HG02973 (cell line): ENCODE data around the gene DGKG.
A peak's percentile ranks its signal among the peaks of the same experiment; 100 is the strongest.

Experiments used
- ATAC-seq: cut with Tn5 transposase; IDR thresholded peaks from one replicate; pipeline ENCODE4 v1.9.1; 2021; ENCODE audit warnings: moderate library complexity; ENCODE audit not compliant: unreplicated experiment

DGKG gene

DNA sequence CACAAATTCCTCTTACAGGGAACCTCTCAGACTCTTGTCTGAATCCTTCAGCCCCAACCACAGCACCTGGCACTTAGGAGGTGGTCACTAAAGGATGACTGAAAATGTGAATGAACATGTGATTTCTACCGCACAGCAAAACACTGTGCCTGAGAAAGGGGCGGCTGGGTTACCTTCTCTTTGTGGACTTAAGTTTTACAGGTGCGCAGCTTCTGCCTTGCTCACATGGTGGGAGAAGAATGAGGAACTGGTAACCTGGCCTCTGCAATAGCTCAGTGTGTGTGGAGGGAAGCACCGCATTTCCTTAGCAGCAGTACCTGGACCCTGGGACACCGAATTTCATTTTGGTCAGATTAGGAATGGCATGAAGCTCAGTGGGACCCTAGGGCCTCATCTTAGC lies 243.3 kb downstream of the DGKG start:
- ATAC-seq: no peak

DNA sequence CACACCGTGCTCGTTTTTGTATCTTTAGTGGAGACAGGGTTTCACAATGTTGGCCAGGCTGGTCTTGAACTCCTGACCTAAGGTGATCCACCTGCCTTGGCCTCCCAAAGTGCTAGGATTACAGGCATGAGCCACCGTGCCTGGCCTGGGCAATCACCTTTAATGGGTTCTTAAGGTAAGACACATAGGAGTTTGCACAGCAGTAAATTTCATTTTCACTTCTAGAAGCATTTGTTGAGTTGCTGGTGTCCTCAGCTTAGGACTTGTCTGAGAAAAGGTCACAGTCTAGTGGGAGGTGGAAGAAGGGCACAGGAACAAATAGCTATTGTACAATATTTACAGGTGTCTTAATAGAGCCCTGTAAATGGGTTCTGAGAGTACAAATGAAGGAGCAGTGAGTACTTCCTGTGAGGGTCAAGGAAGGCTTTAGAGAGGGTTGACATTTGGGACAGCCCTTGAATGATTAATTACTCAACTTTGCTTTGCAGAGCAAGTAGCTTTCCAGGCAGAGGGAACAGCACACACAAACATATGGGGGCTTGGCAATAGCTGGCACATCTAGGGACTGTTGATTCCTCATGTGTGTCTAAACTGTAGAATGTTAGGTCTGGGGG lies 244.4 kb downstream of the DGKG start:
- no peak for ATAC-seq

- no peak for ATAC-seq
These were observed 246.6 kb downstream of the DGKG start for GRCh38 chr3:186115239-186115996.

GRCh38 chr3:186110975-186111974 lies 250.8 kb downstream of the DGKG start:
- ATAC-seq: no peak

DNA sequence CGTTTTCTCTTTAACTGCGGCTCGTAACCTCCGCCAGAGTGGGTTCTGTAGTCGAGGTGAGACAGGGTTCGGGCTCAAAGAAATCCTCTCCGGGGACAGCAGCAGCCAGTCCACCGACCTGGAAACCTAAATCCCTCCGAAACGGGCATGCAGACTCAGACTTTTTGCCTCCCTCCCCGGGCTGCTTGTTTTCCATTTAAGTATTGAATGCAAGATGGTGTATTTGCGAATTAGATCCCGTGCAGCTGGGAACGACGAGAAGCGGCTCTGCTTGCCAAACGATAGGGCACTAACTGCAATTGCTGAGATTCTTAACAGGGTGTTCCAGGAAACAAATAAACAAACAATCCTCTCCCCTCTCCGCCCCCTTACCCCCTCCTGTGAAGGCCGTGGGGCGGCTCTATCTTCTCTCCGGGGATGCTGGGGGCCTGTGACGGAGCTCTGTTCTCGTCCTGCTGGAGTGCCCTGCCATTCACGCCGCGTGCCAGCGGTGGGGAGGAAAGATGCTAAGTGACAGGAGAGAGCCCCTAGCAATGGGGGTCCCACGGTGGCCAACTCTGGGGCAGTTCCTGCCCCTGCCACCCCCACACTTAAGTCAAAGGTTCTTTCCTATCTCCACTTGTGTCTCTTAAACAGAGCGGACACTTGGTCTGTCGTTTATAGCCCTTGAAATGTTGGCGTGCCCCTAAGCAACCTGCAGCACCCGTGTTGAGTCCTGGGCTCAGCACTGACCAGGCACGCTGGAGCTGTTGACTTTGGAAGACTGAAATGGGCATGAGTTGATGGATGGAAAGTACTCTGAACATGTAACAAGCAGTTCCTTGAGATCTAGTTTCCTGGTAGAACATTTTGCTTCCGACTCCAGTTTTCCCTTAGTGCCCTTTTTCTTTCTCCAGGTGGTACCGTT lies 251.9 kb downstream of the DGKG start:
- no peak for ATAC-seq

DNA sequence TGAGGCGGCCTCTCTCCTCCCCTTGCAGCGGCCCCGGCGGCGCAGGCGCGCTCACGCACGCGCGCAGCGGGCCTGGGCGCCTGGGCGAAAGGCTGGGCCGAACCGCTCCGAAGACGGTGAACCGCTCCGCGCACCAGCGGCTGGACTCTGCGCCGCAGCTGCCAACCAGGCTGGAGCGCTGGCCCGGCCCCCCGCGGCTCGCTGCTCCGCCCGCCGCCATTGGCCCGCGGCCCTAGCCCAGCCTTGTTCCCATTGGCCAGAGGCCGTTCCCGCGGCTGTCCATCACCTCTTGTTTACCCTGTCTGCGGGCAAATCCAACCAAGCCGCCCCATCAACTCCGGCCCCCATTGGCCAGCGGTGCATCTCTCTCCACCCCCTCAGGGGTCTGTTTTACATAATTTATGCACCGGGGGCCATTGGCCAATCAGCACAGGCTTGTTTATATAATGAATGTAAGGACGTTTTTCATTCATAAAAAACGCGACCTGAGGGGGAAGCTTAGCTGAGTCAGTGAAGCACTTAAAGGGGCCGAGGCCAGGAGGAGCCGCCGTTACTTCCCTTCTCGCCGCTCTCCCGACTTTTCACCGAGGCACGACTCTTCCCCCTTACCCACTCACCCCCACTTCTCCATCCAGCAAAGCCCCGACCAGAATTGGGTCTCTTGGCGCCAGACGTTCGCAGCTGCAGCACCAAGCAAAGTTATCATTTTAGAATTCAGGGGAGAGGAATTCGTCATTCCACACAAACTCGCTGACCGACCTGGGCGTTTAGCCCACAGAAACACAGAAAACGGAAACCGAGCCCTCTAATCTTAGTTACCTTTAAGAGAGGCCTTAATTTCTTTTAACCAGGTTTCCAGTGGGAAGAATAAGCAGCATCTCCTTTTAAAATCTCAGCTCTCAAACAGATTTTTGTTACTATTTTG lies 252.8 kb downstream of the DGKG start, which contains the start of gene ETV5:
Gene ETV5 (minus strand): TSS at position 149 of the 925 bp plus-strand sequence. CDS start 3,221 bp downstream, outside the sequence.
- peak; percentile 85 for ATAC-seq

GRCh38 chr3:186108106-186108940 lies 253.7 kb downstream of the DGKG start:
- no peak for ATAC-seq

- no peak for ATAC-seq
These were observed 254.6 kb downstream of the DGKG start for GRCh38 chr3:186107215-186108105.

- no peak for ATAC-seq
These were observed 256.5 kb downstream of the DGKG start for GRCh38 chr3:186105543-186105942.

DNA sequence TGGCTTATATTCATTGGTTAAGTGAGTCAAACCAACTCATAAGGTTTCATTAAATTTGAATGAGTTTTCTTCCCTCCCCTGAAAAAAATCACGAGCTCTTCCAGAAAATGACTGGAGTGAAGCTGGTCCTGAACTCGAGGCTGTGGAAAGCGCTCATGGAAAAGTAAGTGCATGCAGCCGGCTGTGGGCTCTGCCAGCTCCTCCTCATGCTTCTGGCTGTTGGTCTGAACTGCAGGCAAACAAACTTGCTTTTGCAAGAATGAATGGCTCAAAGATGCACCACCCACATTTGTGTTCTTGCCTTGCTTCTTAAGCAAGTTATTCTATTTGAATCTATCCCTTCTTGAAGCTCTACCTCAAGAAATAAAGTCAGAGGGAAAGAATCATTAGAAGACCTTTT lies 259.3 kb downstream of the DGKG start:
- no peak for ATAC-seq

DNA sequence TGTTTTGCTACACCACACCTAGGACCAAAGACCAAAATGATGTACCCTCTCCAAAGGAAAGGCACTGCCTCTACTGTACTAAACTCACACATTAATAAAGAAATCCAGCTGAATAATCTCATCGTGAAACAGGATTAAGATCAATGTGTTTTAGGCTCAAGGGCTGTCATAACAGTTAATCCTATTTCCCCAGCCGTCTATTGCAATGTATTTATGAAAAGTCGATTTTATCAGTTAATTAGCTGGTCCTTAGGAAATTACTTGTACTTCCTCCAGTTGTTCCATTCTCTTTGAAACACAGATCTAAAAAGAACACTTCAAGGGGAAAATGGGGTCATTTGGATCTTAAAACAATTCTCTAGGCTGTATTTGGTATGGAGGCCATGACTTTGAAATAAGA lies 261.6 kb downstream of the DGKG start:
- no peak for ATAC-seq

GRCh38 chr3:186099178-186099577 lies 262.9 kb downstream of the DGKG start:
- ATAC-seq: no peak

DNA sequence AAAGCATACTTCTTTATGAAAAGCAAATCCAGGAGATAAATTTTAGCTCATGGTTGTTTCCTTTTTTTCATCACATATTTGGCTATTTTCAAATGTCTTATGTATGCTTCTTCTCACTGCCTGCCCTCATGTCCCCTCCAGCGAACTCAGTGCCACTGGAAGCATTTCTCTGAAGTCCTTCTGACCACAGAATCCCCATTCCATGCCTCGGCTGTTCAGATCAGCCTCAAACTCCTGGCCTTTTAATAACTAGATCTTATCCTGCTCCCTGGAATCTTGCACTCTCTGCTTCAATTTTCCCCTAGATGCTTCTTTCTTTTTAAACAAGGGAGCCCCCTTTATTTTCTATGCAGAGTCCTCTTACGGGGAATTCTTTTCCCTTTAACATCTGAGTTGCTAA lies 263.3 kb downstream of the DGKG start:
- no peak for ATAC-seq

DNA sequence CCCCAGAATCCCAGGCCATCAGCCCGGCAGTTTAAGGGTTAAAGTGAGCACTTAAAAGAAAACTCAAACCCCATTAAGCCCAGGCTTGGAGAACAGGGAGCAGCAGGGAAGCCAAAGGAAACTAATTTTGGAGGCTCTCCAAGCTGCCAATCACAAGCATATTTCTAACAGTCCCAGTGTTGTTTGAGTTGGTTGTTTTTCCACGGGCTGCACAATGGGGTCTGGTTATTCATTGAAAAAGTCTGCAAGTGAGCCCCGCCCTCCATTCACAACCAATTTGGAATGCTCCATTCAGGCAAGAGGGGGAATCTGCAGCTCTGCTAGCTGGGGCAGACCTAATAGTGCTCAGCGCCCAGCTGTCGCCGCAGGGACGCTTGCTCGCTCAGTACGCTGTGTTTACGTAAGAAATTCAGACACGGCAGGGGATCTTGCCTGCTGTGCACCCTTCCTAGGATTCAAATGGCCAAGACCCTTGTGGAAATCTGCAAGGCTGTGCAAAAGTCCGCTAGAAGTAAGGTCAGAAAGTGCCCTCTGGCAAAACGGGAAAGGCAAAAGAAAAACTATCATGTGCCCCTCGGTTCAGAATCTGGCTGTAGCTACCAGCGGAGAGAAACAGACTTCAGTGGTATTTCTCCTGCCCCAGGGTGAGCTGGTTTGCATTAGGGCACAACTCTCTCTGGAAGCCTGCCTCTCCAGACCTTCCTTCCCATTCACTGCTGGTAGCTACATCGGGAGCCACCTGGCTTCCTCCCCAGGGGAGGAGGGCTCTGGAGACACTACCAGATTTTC lies 264.2 kb downstream of the DGKG start:
- ATAC-seq: peak; percentile 51

GRCh38 chr3:186097317-186097662 lies 264.7 kb downstream of the DGKG start:
- ATAC-seq: no peak
